ENCODE results near the gene TRIM9.
"Not testable (repeated sequence)": the region's sequence is repeated elsewhere in the genome, so short reads cannot be mapped to it uniquely, and the experiment has no call there.

Gene TRIM9

DNA sequence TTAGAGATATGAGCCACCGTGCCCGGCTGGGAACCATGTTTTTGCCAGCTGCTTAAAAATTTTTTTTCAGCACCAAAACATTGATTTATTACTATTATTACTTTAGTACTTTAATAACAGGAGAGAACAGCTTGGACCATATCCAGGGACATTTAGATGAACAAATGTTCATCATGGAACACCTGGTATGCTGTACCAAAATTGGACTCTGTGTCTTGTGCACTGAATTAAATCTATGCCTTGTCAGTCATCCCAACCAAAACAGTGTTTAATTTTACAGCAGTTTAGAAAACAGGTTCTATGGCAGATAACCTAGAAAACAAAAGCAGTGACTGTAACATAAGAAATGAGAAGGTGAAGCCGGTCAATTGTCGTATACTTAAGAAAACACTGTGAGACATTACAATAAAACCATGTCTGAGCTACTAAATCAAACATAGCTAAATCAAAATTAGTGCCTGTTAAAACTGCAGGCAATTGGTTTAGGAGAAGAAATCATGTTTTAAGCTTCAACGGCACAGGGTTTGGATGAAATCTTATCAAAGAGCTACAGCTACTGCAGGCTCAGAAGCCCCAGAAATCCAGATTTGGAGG lies 92.4 kb downstream of the TRIM9 start:
- no peak for DNase-seq

DNA sequence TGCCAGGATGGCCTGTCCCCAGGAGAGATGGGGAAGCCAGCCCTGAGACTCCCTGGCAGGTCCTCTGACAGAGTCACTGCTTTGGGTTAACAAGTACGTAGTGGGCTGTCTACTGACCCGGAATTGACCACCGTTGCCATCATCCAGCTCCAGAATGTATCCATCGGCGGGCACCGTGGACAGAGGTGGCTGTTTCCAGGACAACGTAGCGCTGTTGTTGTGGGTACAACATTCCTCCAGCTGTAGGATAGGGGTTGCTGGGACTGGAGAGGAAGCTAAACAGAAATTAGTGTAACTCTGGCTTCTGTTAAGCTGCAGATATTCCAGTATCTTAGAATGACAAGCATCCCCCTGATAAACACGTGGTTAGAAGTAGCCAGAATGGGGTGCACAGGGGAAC lies 94.3 kb downstream of the TRIM9 start:
- DNase-seq, result no peak

- no peak for DNase-seq
Observed at GRCh38 chr14:50999726-51000125, 95.2 kb downstream of the TRIM9 start.

GRCh38 chr14:50998612-50999011 lies 96.3 kb downstream of the TRIM9 start:
- DNase-seq, result no peak

DNA sequence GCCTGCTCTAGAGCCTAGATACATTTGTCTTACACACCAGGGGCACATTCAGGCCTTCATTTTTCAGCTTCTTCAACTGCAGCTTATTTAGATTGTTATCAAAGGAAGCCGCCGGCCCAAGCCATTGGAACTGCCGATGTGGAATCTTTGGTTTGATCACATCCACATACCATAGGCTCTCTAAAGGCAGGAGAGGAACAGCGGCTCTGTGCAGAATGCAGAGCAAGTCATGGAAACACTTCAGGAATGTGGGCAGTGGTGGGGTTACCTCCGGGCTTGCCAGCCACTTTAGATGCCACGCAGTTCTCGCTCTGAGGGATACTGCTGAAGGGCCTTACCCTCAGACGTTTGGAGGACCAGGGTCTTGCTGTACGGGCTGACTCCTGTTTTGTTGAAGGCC lies 97.2 kb downstream of the TRIM9 start:
- no peak for DNase-seq

- not testable (repeated sequence) for DNase-seq
Observed at GRCh38 chr14:50994158-50994557, 100.7 kb downstream of the TRIM9 start.

DNA sequence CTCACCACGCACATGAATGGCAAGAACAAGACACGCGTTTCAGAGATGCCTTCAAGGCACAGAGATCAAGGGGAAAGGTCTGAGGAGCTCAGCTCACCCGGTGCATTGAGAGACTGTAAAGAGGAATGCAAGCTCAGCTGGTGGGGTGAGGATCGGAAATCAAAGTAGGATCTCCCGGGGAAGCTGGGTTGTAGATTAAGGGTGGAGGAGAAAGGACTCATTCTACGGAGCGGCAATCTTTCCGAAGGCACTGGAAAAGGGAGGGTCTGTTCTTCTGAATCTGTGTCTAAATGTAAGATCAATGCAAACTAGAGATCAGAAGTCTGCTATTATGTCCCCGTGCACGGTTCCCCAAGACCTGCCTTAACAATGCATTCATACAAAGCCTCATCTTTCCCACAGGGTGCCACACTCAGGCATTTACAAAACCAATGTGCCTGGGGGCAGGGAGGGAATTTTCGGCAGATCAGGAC lies 109.0 kb downstream of the TRIM9 start:
- DNase-seq, result no peak

GRCh38 chr14:50985124-50985858 lies 109.6 kb downstream of the TRIM9 start:
- DNase-seq, result no peak

GRCh38 chr14:50984036-50984710 lies 110.7 kb downstream of the TRIM9 start:
- DNase-seq, result no peak

GRCh38 chr14:50979941-50980850 lies 114.7 kb downstream of the TRIM9 start:
- DNase-seq, result no peak

DNA sequence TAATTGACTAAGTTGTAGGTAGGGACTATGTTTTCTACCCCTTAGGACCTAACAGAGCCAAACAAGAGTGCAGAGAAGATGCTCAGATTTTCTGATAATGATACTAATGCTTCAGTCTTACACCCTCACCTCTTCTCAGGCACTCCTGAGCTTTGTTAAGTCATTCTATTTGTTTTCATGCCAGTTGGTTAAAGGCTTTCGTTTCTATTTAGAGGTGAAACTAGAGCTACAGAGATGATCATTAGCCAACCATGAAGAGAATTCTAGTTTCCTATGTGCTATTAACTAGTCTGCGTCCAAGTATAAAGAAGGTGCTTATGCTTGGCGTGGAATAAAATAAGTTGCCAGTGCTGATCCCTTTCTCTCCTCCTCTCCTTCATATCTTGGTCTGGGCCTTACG lies 116.0 kb downstream of the TRIM9 start:
- DNase-seq, result no peak

DNA sequence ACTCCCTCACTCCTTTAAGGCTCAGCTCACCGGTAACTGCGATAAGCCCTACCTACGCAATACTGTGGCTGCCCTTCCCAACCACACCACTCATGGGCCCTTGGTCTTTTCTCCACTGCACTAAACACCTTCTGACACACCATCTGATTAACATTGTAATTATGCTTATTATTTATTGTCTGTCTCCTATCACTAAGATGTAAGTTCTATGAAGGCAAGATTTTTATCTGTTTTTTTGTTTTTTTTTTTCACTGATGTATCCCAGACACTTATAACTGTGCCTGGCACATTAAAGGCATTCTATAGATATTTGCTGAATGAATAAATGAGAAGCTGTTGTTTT lies 116.4 kb downstream of the TRIM9 start:
- DNase-seq, result no peak

DNA sequence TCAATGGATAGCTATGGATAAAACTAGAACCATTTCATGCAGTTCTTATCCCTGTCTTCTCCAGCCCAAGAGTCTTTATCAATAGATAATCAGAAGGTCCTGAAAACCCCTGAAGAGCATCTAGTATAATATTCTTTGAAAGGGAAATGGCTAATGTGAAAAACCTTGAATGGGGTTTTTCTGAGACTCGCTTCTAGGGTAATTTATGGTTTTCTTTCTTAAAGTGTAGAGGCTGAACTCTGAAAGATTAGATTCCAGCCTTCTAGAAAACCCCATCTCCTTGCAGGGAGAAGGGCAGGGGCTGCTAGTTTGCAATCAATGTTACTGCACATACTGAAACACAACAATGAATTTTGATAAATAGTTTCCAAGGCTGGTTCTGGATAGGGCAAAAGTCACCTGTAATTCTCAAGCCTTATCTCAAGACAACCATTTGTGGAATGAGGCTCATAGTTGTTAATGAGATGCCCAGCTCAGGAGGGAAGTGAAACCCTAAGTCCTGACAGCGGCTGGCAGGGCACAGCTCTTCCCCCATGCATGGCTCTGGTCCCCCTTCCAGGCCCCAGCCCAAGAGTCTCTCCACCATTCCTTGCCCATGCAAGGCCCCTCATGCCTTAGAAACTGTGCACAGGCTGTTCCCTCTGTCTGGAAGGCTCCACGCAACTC lies 116.9 kb downstream of the TRIM9 start:
- DNase-seq, result no peak

DNA sequence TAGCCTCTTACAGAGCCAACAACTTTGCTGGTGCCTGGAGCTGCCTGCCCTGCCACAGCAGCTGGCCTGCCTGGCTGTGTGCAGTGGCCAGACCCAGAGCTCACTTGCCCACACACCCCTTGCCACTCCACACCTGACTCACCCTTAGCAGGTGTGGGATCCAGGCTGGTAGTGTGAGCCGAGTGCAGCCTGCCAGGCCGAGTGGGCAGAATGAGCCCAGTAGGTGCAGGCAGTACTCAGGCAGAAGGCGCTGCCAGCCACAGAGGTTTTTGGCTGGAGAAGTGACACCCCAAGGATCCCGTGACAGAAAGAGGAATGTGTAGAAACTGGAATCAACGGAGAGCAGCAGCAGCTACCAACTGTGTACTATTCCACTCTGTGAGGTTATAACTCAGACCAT lies 120.8 kb downstream of the TRIM9 start:
- no peak for DNase-seq

DNA sequence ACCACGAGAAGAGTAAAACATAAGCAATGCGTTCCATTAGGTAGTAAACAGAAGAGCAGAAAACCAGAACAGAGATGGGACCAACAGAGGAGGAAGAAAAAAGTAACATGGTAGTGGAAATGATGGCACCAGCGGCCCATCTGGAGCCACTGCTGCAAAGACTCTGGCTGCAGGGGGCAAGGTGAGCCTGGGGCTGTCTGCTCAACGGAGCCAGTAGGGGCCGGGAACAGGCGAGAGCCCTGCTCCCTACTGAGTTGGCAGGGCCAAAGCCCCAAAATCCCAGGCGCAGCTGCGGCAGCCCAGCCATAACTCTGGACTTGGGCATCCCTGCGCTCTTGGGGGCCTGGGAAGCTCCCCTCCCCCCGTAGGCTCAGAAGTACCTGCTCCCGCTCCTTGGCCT lies 122.2 kb downstream of the TRIM9 start:
- DNase-seq, result no peak

DNA sequence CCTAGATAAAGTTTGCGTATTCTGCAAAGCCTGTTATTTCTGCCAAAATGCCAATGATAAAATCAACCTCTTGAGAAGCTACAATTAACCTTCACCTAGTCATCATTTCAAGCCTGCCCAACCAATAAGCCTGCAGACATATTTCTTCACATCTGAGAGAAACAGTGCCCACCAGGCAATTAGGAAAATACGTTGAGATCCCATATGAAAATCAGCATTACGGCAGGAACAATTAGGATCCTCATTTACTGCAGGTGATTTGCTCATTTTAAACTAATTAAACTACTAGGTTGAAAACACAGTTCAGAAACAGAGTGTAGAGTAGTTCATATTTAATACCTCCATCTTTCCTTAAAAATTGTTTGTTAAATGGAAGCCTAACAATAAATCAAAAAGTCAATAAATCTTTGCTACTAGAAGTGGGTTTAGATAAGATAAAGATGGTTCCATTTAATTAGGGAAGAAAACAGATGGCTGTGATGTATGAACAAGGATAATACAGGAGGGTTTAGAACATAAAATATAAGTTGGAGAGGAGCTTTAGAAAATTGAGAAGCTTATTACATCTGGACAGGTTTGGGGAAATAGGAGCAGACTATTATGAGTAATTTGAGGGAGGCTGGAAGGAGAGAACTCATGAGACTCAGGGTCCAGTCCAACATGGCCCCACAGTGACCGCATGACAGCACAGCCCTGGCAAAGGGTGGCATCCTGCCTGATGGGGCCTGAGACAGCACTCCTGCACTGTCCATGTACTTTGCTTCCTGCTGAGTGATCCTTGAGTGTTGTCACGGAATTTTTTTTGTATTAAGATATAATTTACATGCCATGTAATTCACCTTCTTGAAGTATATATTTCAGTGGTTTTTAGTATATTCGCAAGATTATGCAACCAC lies 123.8 kb downstream of the TRIM9 start:
- no peak for DNase-seq

- DNase-seq, result no peak
Observed at GRCh38 chr14:50967790-50968189, 127.1 kb downstream of the TRIM9 start.

- peak; percentile 63 for DNase-seq
Observed at GRCh38 chr14:50967103-50967502, 127.8 kb downstream of the TRIM9 start.

- peak; percentile 97 for DNase-seq
Observed at GRCh38 chr14:50964683-50965390, 130.1 kb downstream of the TRIM9 start.

GRCh38 chr14:50963919-50964318 lies 131.0 kb downstream of the TRIM9 start:
- DNase-seq, result no peak

Measured in fibroblast of skin of right biceps (primary cell).